Loucy (cell line): ENCODE results near the gene PCOLCE2.

Experiments
- H2AFZ ChIP-seq: fragments of 200-600 bp; sonication (generic); 2 replicates; pipeline ENCODE4 v1.6.0; 2016; ENCODE audit warnings: antibody characterized with exemption, mild to moderate bottlenecking, low read length, moderate library complexity
- H3F3A ChIP-seq: fragments of 200-600 bp; 2 replicates; pipeline ENCODE4 v1.6.0; 2016; ENCODE audit warnings: antibody characterized with exemption, low read depth, mild to moderate bottlenecking
- H3K27me3 ChIP-seq: fragments of 200-600 bp; sonication (generic); 2 replicates; pipeline ENCODE4 v1.6.1; 2014; ENCODE audit warnings: low read length, mild to moderate bottlenecking; ENCODE audit not compliant: insufficient read depth, poor library complexity, severe bottlenecking
- H3K36me3 ChIP-seq: fragments of 200-600 bp; sonication (generic); 2 replicates; pipeline ENCODE4 v1.6.1; 2016; ENCODE audit warnings: low read length; ENCODE audit not compliant: insufficient read depth
- H3K4me1 ChIP-seq: fragments of 200-600 bp; sonication (generic); 2 replicates; pipeline ENCODE4 v1.5.1; 2014; ENCODE audit warnings: low read length, mild to moderate bottlenecking; ENCODE audit not compliant: insufficient read depth, poor library complexity, severe bottlenecking
- H3K4me2 ChIP-seq: fragments of 200-600 bp; sonication (generic); 2 replicates; pipeline ENCODE4 v1.6.0; 2014; ENCODE audit warnings: antibody characterized with exemption, low read length, low read depth, mild to moderate bottlenecking; ENCODE audit not compliant: poor library complexity, severe bottlenecking
- H3K4me3 ChIP-seq: fragments of 200-600 bp; sonication (generic); 2 replicates; pipeline ENCODE4 v1.5.1; 2014; ENCODE audit warnings: low read length, mild to moderate bottlenecking, mixed read lengths; ENCODE audit not compliant: poor library complexity, severe bottlenecking
- H3K79me2 ChIP-seq: fragments of 200-600 bp; sonication (generic); 2 replicates; pipeline ENCODE4 v1.6.1; 2014; ENCODE audit warnings: low read length; ENCODE audit not compliant: insufficient read depth
- H3K9ac ChIP-seq: fragments of 200-600 bp; sonication (generic); 2 replicates; pipeline ENCODE4 v1.6.0; 2014; ENCODE audit warnings: mild to moderate bottlenecking, low read depth, low read length, moderate library complexity; ENCODE audit not compliant: poor library complexity, severe bottlenecking
- H3K9me2 ChIP-seq: fragments of 200-600 bp; sonication (generic); replicated peaks from 2 replicates; pipeline ENCODE4 v1.6.1; 2016; ENCODE audit warnings: low read depth, low read length, mixed read lengths
- H3K9me3 ChIP-seq: fragments of 200-600 bp; sonication (generic); 2 replicates; pipeline ENCODE4 v1.6.1; 2014; ENCODE audit warnings: mild to moderate bottlenecking, antibody characterized with exemption, low read length, low read depth; ENCODE audit not compliant: insufficient read depth
- H4K20me1 ChIP-seq: fragments of 200-600 bp; sonication (generic); 2 replicates; pipeline ENCODE4 v1.6.0; 2014; ENCODE audit warnings: antibody characterized with exemption, low read length, mild to moderate bottlenecking; ENCODE audit not compliant: insufficient read depth, poor library complexity, severe bottlenecking
- EZH2phosphoT487 ChIP-seq: fragments of 200-600 bp; IDR thresholded peaks from 2 replicates; pipeline ENCODE4 v1.6.1; 2018; ENCODE audit warnings: antibody characterized with exemption, mild to moderate bottlenecking, moderate library complexity, borderline replicate concordance
- TF ChIP-seq, protein P1 (sequence below): fragments of 200-600 bp; sonication (generic); conservative IDR thresholded peaks from 2 replicates; pipeline ENCODE4 v1.5.1; 2014; ENCODE audit warnings: mild to moderate bottlenecking, antibody characterized with exemption, low read length

PCOLCE2 gene

DNA sequence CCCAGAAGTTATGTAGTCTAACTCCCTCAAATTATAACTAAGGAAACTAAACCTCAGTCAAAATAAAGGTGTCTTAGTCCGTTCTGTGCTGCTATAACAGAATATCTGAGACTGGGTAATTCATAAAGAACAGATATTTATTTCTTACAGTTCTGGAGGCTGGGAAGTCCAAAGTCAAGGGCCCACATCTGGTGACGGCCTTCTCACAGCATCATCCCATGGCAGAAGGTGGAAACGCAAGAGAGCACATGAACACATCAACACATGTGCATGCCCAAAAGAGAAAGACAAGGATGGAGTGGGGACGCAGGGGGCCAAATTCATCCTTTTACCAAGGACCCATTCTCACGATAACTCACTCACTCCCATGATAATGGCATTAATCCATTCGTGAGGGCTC lies 73.1 kb downstream of the PCOLCE2 start:
- no peaks in the 10 kb centered on the region for H3F3A ChIP-seq
- no peaks in the 10 kb centered on the region for H3K9me3 ChIP-seq
- H2AFZ ChIP-seq, result no peak overlapping the region
- no peaks in the 10 kb centered on the region for H3K27me3 ChIP-seq
- no peaks in the 10 kb centered on the region for H3K36me3 ChIP-seq
- no peak overlapping the region for H3K4me3 ChIP-seq
- H4K20me1 ChIP-seq, result no peaks in the 10 kb centered on the region
- no peaks in the 10 kb centered on the region for H3K79me2 ChIP-seq
- no peak for TF ChIP-seq EZH2phosphoT487
- no peaks in the 10 kb centered on the region for H3K9me2 ChIP-seq
- H3K4me2 ChIP-seq, result no peak overlapping the region
- no peaks in the 10 kb centered on the region for H3K4me1 ChIP-seq
- no peak overlapping the region for H3K9ac ChIP-seq

DNA sequence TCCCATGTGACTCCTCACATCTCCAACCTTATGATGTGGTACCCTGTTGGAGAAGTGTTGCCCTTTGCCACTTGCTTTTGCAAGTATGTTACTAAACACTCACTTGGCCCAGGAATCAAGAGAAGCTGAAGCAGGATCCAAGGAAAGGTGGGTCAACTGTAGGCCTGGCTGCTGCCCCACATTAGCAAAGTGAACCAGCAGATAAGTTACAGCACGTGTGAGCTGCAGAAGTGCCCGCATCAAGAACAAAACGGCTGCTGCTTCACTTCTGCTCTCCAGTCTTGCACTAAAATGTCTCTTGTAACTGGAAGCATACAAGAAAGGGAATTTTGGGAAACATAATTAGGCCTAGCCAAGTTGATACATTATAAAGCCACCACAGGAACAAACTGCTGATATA lies 79.6 kb downstream of the PCOLCE2 start:
- Histone ChIP-seq H3K9me2 (no peaks in the 10 kb centered on the region), H3K27me3 (no peaks in the 10 kb centered on the region), H3K4me1 (no peaks in the 10 kb centered on the region), H3K4me3 (no peak overlapping the region), H3K36me3 (no peaks in the 10 kb centered on the region), H3K9ac (no peak overlapping the region), H4K20me1 (no peaks in the 10 kb centered on the region), H3K9me3 (no peaks in the 10 kb centered on the region), H3F3A (no peaks in the 10 kb centered on the region), H2AFZ (no peak overlapping the region), H3K4me2 (no peak overlapping the region), H3K79me2 (no peaks in the 10 kb centered on the region)
- TF ChIP-seq, protein P1, sequence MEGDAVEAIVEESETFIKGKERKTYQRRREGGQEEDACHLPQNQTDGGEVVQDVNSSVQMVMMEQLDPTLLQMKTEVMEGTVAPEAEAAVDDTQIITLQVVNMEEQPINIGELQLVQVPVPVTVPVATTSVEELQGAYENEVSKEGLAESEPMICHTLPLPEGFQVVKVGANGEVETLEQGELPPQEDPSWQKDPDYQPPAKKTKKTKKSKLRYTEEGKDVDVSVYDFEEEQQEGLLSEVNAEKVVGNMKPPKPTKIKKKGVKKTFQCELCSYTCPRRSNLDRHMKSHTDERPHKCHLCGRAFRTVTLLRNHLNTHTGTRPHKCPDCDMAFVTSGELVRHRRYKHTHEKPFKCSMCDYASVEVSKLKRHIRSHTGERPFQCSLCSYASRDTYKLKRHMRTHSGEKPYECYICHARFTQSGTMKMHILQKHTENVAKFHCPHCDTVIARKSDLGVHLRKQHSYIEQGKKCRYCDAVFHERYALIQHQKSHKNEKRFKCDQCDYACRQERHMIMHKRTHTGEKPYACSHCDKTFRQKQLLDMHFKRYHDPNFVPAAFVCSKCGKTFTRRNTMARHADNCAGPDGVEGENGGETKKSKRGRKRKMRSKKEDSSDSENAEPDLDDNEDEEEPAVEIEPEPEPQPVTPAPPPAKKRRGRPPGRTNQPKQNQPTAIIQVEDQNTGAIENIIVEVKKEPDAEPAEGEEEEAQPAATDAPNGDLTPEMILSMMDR, result no peak
- TF ChIP-seq EZH2phosphoT487, result no peak

DNA sequence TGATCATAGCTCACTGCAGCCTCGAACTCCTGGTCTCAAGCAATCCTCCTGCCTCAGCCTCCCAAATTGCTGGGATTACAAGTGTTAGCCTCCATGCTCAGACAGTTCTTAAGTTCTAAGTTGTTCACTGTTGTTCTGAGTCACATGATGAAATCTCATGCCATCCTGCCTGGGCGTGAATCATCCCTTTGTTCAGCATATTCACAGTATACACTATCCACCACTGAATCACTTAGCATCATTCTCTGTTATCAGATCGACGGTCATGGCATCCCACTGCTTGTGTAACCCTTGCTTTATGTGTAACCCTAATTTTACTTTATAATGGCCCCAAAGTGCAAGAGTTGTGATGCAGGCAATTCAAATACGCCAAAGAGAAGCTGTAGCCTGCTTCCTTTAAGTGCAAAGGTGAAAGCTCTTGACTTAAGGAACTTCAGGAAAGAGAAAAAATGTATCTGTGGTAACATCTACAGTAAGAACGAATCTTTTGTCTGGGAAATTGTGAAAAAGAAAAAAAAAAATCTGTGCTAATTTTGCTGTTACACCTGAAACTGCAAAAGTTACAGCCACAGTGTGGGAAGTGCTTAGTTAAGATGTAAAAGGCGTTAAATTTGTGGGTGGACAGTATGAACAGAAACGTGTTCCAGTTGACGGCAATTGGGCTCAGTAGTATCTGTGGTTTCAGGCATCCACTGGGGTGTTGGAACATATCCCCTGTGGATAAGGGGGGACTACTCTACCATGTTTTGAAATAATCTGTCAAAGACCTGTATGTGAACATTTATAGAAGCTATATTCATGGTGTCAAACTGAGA lies 80.6 kb downstream of the PCOLCE2 start:
- TF ChIP-seq, protein P1, result no peak
- TF ChIP-seq EZH2phosphoT487, result no peak
- no peak overlapping the region for H3K9ac ChIP-seq
- H3K9me3 ChIP-seq, result no peaks in the 10 kb centered on the region
- no peak overlapping the region for H3K4me2 ChIP-seq
- H2AFZ ChIP-seq, result no peak overlapping the region
- no peaks in the 10 kb centered on the region for H3K4me1 ChIP-seq
- H3K36me3 ChIP-seq, result no peaks in the 10 kb centered on the region
- H3K79me2 ChIP-seq, result no peaks in the 10 kb centered on the region
- H4K20me1 ChIP-seq, result no peaks in the 10 kb centered on the region
- H3F3A ChIP-seq, result no peaks in the 10 kb centered on the region
- no peaks in the 10 kb centered on the region for H3K27me3 ChIP-seq
- H3K4me3 ChIP-seq, result no peak overlapping the region
- no peaks in the 10 kb centered on the region for H3K9me2 ChIP-seq

DNA sequence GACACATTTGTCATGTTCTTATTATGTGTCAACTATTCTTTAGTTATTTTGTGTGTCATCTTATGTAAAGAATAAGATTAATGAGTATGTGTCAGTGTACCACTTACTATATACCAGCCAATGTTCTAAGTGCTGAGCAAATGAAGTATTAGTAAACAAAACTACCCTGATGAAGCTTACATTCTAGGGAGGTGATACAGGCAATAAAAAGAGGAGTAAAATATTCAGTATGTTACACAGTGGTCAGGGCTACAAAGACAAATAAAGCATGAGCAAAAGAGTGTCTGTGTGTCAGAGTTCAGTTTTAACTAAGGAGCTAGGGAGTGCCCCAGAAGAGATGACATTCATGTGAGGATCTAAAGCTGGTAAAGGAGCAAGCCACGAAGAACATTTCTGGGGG lies 86.0 kb downstream of the PCOLCE2 start:
- H3K4me1 ChIP-seq, result no peaks in the 10 kb centered on the region
- H3K36me3 ChIP-seq, result no peaks in the 10 kb centered on the region
- no peak for TF ChIP-seq EZH2phosphoT487
- TF ChIP-seq, protein P1, result no peak
- H3K9ac ChIP-seq, result no peak overlapping the region
- no peaks in the 10 kb centered on the region for H4K20me1 ChIP-seq
- H3K4me2 ChIP-seq, result no peak overlapping the region
- H3K27me3 ChIP-seq, result no peaks in the 10 kb centered on the region
- H2AFZ ChIP-seq, result no peak overlapping the region
- H3F3A ChIP-seq, result no peaks in the 10 kb centered on the region
- H3K79me2 ChIP-seq, result no peaks in the 10 kb centered on the region
- no peaks in the 10 kb centered on the region for H3K9me3 ChIP-seq
- no peak overlapping the region for H3K4me3 ChIP-seq
- H3K9me2 ChIP-seq, result no peaks in the 10 kb centered on the region
